Measurements from ENCODE around the gene DNAI4. TPM values are rescaled to one million over a fixed set of nuclear protein-coding genes. Genes with fewer than 3 reads are reported as not detected.
"Not testable (repeated sequence)": the region's sequence is repeated elsewhere in the genome, so short reads cannot be mapped to it uniquely, and the experiment has no call there.

DNAI4 gene
- total RNA-seq, 3 donors from 2014 or later = 9.4 to 26.2 (median 24.3) TPM

GRCh38 chr1:66809245-66809644, 115.4 kb downstream of the DNAI4 start:
- Histone ChIP-seq H3K9me3 (no peaks in the 10 kb centered on the region), H3K4me3 (no peak overlapping the region), H3K27me3 (no peaks in the 10 kb centered on the region), H3K27ac (no peak overlapping the region), H3K4me1 (no peaks in the 10 kb centered on the region), H3K36me3 (no peaks in the 10 kb centered on the region)
- intact Hi-C loops (cut with DNase I; ENCODE audit: low total_unique reads) = no loop called here
- no peak for DNase-seq (ENCODE audit: low spot score in 2 of 2)
- TF ChIP-seq POLR2AphosphoS5 (IDR thresholded peaks at IDR 0.05) (no peak), CTCF (IDR thresholded peaks at IDR 0.05) (no peak)

GRCh38 chr1:66795839-66796238, 128.8 kb downstream of the DNAI4 start:
- H3K4me1 ChIP-seq; H3K9me3 ChIP-seq; H3K4me3 ChIP-seq; H3K27ac ChIP-seq; H3K27me3 ChIP-seq; DNase-seq (ENCODE audit: low spot score in 2 of 2); intact Hi-C loops (cut with DNase I; ENCODE audit: low total_unique reads); H3K36me3 ChIP-seq: not testable (repeated sequence)

- Histone ChIP-seq H3K4me1 (no peaks in the 10 kb centered on the region), H3K27me3 (no peaks in the 10 kb centered on the region), H3K27ac (no peak overlapping the region), H3K36me3 (no peaks in the 10 kb centered on the region), H3K9me3 (no peaks in the 10 kb centered on the region), H3K4me3 (no peak overlapping the region)
- intact Hi-C loops (cut with DNase I; ENCODE audit: low total_unique reads) = no loop called here
- no peak for DNase-seq (ENCODE audit: low spot score in 2 of 2)
- TF ChIP-seq CTCF (IDR thresholded peaks at IDR 0.05) (no peak), POLR2AphosphoS5 (IDR thresholded peaks at IDR 0.05) (no peak), POLR2A (IDR thresholded peaks at IDR 0.05) (no peak)
Measured at GRCh38 chr1:66791621-66792610, 132.7 kb downstream of the DNAI4 start.

- Histone ChIP-seq H3K4me1 (no peaks in the 10 kb centered on the region), H3K27ac (no peak overlapping the region), H3K4me3 (no peak overlapping the region), H3K36me3 (no peaks in the 10 kb centered on the region), H3K27me3 (no peaks in the 10 kb centered on the region), H3K9me3 (no peaks in the 10 kb centered on the region)
- TF ChIP-seq CTCF (IDR thresholded peaks at IDR 0.05) (no peak), POLR2AphosphoS5 (IDR thresholded peaks at IDR 0.05) (no peak), POLR2A (IDR thresholded peaks at IDR 0.05) (no peak)
- intact Hi-C loops (cut with DNase I; ENCODE audit: low total_unique reads) = no loop called here
- no peak for DNase-seq (ENCODE audit: low spot score in 2 of 2)
Measured at GRCh38 chr1:66788231-66788939, 136.3 kb downstream of the DNAI4 start.

- Histone ChIP-seq H3K36me3 (no peaks in the 10 kb centered on the region), H3K4me1 (no peaks in the 10 kb centered on the region), H3K27ac (no peak overlapping the region), H3K27me3 (no peaks in the 10 kb centered on the region), H3K9me3 (no peaks in the 10 kb centered on the region), H3K4me3 (no peak overlapping the region)
- no peak for DNase-seq (ENCODE audit: low spot score in 2 of 2)
- TF ChIP-seq POLR2AphosphoS5 (IDR thresholded peaks at IDR 0.05) (no peak), POLR2A (IDR thresholded peaks at IDR 0.05) (no peak), CTCF (IDR thresholded peaks at IDR 0.05) (no peak)
- intact Hi-C loops (cut with DNase I; ENCODE audit: low total_unique reads) = no loop called here
Measured at GRCh38 chr1:66787641-66788040, 137.0 kb downstream of the DNAI4 start.

GRCh38 chr1:66785800-66786199, 138.9 kb downstream of the DNAI4 start:
- H3K4me3 ChIP-seq; H3K36me3 ChIP-seq; H3K9me3 ChIP-seq; intact Hi-C loops (cut with DNase I; ENCODE audit: low total_unique reads); H3K27ac ChIP-seq; DNase-seq (ENCODE audit: low spot score in 2 of 2); H3K27me3 ChIP-seq; H3K4me1 ChIP-seq: not testable (repeated sequence)
